Globus pallidus (tissue), 1 donor: ENCODE measurements around the gene NELFA.

Experiments used
- DNase-seq: peaks from one replicate; pipeline ENCODE4 v3.0.0-alpha.2; 2015; ENCODE audit warnings: low spot score

The NELFA gene

GRCh38 chr4:1982124-1983052 lies 26.4 kb downstream of the NELFA start:
- no peak for DNase-seq

GRCh38 chr4:1981251-1982058 lies 27.3 kb downstream of the NELFA start:
- no peak for DNase-seq

DNA sequence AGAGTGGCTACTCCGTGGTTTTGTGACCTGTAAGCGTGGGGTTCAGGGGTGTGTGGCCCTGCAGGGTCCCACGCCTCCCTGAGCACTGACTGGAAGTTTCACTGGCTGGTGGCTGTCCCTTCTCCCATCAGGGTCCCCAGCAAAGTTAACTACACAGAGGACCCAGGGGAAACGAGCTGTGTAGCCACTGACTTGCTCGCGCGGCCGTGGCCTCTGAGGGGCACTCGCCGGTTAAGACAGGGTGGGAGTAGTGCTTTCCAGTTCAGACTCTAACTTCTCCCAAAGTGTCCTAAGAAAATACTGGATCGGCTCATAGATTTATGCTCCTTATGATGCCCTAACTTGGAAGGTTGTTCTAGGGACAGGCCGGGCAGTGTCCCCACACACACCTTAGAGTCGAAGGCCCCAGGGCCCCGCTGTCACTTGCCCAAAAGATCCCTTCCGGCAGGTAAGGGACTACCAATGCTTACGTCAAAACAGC lies 28.2 kb downstream of the NELFA start:
- no peak for DNase-seq

GRCh38 chr4:1979477-1980196 lies 29.1 kb downstream of the NELFA start:
- no peak for DNase-seq

- no peak for DNase-seq
Measured at GRCh38 chr4:1978741-1979476, 29.9 kb downstream of the NELFA start.

GRCh38 chr4:1978226-1978625 lies 30.5 kb downstream of the NELFA start:
- DNase-seq: no peak

DNA sequence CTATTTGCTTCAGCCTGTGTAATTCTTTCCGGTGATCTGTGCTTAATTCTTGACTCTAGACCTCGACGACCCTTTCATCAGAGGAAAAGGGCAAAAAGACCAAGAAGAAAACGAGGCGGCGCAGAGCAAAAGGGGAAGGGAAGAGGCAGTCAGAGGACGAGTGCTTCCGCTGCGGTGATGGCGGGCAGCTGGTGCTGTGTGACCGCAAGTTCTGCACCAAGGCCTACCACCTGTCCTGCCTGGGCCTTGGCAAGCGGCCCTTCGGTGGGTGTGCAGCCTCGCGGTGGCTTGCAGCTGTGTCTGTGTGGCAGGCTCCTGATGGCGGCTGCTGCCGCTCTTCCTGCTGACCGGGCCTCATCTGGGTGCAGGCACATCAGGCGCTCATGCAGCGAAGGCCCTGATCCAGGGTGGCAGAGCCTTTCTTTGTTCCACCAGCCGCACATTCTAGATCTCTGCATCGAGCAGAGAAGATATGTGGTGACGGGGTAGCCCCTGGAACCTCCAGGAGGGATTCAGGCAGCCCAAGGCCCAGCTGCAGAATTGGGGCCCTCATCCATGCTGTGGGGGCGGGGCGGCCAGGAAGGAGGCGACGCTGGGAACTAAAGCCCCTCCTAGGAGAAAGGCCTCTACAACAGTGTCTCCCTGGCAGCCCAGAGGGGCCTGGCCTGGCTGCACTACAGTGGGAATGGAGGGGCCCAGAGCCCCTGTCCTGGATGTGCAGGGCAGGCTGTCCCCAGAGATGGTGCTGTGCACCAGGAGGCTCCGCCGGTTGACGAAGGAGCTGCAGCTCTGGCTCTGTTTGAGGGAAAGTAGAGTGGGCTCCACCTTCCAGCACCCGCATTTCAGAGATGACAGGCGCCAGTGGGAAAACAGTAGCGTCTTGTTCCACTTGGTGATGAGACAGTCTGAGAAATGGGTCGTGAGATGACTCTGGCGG lies 32.1 kb downstream of the NELFA start:
- no peak for DNase-seq

GRCh38 chr4:1975880-1976279 lies 32.9 kb downstream of the NELFA start:
- DNase-seq: no peak

GRCh38 chr4:1975391-1975801 lies 33.4 kb downstream of the NELFA start:
- no peak for DNase-seq

GRCh38 chr4:1974840-1975239 lies 33.9 kb downstream of the NELFA start:
- DNase-seq: no peak

DNA sequence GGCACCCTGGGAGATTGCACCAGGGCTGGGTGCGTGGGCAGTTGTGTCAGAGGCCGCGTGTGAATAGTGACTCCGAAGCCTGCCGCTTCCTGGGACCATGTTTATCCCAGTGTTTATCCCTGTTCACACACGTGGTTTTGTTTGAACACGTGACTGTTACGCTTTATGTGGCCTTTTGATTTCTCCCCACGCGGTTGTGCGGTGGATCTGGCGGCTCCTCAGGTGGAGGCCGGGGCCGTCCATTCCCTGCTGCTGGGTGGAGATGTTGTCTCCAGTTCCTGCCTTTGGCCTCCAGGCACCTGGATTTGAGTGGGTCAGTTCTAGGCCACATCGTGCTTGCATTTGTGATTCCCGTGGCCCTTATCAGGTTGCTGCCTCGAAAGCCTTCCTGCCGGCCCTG lies 35.1 kb downstream of the NELFA start:
- no peak for DNase-seq

DNA sequence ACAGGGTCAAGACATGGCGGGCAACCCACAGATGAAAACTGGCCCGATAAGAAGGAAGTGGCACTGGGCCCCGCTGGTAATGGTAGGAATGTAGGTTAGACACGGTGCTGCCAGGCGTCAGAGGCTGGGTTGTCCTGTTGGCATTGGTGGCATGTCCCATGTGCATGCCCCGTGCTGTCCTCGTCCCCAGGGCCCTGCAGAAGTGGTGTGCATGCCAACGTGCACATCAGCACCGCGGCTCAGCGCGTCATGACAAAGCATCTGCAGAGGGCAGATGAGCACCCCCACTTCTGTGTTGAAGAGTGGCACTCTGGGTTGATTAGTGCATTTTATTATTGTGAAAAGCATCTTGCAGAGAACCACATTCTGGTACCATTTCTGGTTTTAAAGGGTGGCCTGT lies 35.6 kb downstream of the NELFA start:
- DNase-seq: no peak

- no peak for DNase-seq
Measured at GRCh38 chr4:1972414-1972813, 36.4 kb downstream of the NELFA start.

- DNase-seq: no peak
Measured at GRCh38 chr4:1971456-1972200, 37.1 kb downstream of the NELFA start.

DNA sequence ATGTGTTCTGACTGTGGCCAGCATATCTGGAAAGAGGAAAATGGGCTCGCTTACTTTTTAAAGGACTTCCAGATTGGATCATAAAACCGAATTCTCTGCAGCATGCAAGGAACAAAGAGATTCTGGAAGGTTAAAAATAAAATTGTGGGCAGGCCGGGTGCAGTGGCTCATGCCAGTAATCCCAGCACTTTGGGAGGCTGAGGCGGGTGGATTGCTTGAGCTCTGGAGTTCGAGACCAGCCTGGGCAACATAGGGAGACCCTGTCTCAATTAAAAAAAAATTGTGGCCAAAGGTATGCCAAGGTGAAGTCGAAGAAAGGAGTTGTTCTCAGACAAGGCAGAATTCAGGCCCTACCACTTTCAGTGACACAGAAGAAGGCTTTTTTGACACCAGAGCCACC lies 37.8 kb downstream of the NELFA start:
- DNase-seq: no peak

DNA sequence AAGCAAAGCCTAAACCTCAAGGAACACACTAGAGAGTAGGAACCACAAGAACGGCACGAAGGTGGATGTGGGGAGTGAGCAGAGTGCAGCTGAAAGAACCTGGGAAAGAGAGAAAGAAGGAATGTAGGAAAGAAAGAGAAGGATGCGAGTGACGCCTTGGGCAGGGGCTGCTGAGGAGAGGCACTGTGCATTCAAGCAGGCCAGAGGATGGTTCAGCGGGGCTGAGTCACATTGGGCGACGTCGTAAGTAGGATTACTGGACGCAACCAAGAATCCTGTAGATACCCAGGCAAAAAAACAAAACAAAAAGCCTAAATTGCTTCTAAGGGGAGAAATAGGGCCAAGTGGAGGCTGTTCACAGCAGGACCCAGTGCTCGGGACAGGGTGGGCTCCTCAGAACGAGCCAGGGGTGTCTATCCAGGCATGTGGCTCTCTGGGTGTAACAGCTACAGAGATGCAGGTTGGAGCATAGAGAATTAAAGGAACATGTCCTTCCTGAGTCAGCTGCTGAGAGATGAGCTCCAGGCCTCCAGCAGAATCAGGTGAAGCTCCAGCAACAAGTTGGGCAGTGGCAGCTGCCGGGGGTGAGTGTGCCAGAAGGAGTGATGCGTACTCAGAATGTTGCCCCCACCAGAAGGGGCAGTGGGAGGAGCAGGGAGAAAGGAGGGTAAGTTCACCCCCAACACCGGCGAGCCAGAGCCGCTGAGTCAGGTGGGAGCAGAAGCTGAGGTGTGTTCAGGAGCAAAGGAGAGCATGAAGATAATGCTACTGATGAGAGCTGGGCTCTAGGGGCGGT lies 38.6 kb downstream of the NELFA start:
- no peak for DNase-seq

- DNase-seq: no peak
Measured at GRCh38 chr4:1968686-1969295, 40.0 kb downstream of the NELFA start.

DNA sequence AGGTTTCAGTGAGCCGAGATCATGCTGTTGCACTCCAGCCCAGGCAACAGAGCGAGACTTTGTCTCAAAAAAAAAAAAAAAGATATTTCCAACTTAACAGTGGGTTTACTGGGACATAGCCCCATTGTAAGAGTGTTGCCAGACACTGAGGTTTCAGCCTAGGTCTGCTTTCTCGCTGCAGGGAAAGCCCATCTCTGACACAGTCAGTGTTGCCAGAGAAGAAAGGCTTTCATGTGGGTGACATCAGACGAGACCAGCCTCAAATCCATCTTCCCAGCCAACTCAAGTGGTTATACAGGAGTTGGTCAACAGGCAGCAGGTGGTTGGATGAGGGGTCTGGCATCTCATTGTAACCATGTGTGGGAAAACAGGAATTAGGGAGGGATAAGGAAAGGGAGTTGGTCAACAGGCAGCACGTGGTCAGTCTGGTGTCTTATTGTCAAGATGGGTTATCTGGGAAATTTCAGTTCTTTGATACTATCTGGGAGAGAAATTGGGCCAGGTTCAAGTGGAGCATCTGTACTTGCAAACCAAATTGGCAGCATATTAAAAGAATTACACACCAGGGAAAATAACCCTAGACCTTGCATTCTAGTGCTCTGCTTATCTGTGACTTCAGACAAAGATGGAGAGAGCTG lies 41.1 kb downstream of the NELFA start:
- no peak for DNase-seq
